ENCODE measurements around the gene SP1. TPM values are rescaled to one million over a fixed set of nuclear protein-coding genes. Genes with fewer than 3 reads are reported as not detected.

Gene SP1
- total and polyA plus RNA-seq, 9 of the 15 experiments (the other 6 are each of a cell fraction or from before 2014, with no cell fraction given) = 8.0 to 65.5 (median 41.6) TPM

DNA sequence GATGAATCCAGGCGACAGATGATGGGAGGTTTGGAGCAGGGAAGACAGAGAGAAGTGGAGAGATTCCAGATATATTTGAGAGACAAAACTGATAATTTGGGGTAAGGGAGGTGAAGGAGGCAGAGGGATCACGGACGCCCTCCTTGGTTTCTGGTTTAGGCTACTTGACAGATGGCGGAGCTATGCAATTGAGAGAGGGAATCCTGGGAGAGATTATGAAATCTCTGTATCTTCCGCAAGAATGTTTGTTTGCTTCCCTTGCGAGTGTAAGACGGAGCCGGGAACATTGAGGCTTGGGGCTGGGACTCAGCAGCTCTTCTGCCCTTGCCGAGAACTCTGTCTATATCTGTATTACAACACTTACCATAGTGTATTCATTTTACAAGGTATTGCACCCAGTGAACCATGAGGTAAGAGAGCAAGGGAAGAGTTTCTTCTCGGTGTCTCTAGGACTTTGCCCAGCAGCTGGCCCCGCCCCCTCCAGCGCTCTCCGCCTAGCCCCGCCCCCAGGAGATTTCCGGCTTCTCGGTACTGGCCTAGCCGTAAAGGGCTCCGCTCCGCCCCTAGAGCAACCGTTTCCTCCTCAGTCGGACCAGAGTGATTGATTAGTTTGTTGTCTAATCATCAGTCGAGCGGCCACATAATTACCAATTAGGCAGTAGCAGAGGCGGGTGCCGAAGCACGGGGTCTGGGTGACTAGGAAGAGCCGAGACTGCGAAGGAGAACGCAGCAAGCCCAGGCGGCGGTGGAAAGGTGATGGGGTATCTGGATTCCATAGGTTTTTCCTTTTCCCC, 61.3 kb downstream of the SP1 start, which contains the start of gene PRR13 (continued):
- TF ChIP-seq MEF2D (tag; conservative IDR thresholded peaks at IDR 0.05; ENCODE audit: low read depth) = 0 out of 2 replicates have a peak, but pooled peaks have one; percentile 34
- TF ChIP-seq HNRNPH1 (optimal IDR thresholded peaks at IDR 0.05; ENCODE audit: low read depth, low read length) = no peak
- TF ChIP-seq ZNF76 (CRISPR knock-in tag; IDR thresholded peaks at IDR 0.05; ENCODE audit: borderline replicate concordance) = no peak
- 0 out of 2 replicates have a peak, but pooled peaks have one; percentile 33 for TF ChIP-seq TARDBP (IDR thresholded peaks at IDR 0.05)
- no peak for TF ChIP-seq HDAC6 (IDR thresholded peaks at IDR 0.05; ENCODE audit: low read depth, low read length)
- 0 out of 2 replicates have a peak, but pooled peaks have one; percentile 44 for TF ChIP-seq OTX1 (CRISPR knock-in tag; IDR thresholded peaks at IDR 0.05)
- TF ChIP-seq, protein P1, sequence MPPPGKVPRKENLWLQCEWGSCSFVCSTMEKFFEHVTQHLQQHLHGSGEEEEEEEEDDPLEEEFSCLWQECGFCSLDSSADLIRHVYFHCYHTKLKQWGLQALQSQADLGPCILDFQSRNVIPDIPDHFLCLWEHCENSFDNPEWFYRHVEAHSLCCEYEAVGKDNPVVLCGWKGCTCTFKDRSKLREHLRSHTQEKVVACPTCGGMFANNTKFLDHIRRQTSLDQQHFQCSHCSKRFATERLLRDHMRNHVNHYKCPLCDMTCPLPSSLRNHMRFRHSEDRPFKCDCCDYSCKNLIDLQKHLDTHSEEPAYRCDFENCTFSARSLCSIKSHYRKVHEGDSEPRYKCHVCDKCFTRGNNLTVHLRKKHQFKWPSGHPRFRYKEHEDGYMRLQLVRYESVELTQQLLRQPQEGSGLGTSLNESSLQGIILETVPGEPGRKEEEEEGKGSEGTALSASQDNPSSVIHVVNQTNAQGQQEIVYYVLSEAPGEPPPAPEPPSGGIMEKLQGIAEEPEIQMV (tag; conservative IDR thresholded peaks at IDR 0.05; ENCODE audit: low read depth) = peak; percentile 93
- no peak; the same call in 1 of the 2 replicates for TF ChIP-seq GTF2F1 (IDR thresholded peaks at IDR 0.05; ENCODE audit: low read depth, low read length)
- TF ChIP-seq MIER1 (IDR thresholded peaks at IDR 0.05; ENCODE audit: low read depth) = peak; percentile 74; the same call in 1 of the 2 replicates
- TF ChIP-seq POLR2A (conservative IDR thresholded peaks at IDR 0.05) = peak; percentile 98
- no peak for TF ChIP-seq ZNF184 (CRISPR knock-in tag; IDR thresholded peaks at IDR 0.05)
- TF ChIP-seq FOSL1 (tag; conservative IDR thresholded peaks at IDR 0.05) = peak; percentile 60
- 0 out of 2 replicates have a peak, but pooled peaks have one; percentile 17 for TF ChIP-seq PHB2 (IDR thresholded peaks at IDR 0.05; ENCODE audit: low read depth)
- no peak for TF ChIP-seq ZNF282 (CRISPR knock-in tag; IDR thresholded peaks at IDR 0.05)
- no peak for TF ChIP-seq ZSCAN32 (CRISPR knock-in tag; IDR thresholded peaks at IDR 0.05)
- no peak for TF ChIP-seq SMC3 (conservative IDR thresholded peaks at IDR 0.05; ENCODE audit: insufficient read depth, low read depth, low read length)
- peak; percentile 49; the same call in 1 of the 2 replicates for TF ChIP-seq RFX1 (IDR thresholded peaks at IDR 0.05)
- TF ChIP-seq ZNF347 (CRISPR knock-in tag; IDR thresholded peaks at IDR 0.05; ENCODE audit: low read depth) = no peak
- TF ChIP-seq, protein P2, sequence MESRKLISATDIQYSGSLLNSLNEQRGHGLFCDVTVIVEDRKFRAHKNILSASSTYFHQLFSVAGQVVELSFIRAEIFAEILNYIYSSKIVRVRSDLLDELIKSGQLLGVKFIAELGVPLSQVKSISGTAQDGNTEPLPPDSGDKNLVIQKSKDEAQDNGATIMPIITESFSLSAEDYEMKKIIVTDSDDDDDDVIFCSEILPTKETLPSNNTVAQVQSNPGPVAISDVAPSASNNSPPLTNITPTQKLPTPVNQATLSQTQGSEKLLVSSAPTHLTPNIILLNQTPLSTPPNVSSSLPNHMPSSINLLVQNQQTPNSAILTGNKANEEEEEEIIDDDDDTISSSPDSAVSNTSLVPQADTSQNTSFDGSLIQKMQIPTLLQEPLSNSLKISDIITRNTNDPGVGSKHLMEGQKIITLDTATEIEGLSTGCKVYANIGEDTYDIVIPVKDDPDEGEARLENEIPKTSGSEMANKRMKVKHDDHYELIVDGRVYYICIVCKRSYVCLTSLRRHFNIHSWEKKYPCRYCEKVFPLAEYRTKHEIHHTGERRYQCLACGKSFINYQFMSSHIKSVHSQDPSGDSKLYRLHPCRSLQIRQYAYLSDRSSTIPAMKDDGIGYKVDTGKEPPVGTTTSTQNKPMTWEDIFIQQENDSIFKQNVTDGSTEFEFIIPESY (CRISPR knock-in tag; IDR thresholded peaks at IDR 0.05) = no peak
- TF ChIP-seq CEBPB (tag; IDR thresholded peaks at IDR 0.05) = peak; percentile 98
- TF ChIP-seq ETV6 (IDR thresholded peaks at IDR 0.05; ENCODE audit: borderline replicate concordance in 1 of 2, low read depth in 2 of 2, low read length in 1 of 2) = no peak
- no peak for TF ChIP-seq ETV6 (CRISPR knock-in tag; IDR thresholded peaks at IDR 0.05; ENCODE audit: borderline replicate concordance)
- no peak for TF ChIP-seq ZNF830 (CRISPR knock-in tag; IDR thresholded peaks at IDR 0.05)
- TF ChIP-seq, protein P3, sequence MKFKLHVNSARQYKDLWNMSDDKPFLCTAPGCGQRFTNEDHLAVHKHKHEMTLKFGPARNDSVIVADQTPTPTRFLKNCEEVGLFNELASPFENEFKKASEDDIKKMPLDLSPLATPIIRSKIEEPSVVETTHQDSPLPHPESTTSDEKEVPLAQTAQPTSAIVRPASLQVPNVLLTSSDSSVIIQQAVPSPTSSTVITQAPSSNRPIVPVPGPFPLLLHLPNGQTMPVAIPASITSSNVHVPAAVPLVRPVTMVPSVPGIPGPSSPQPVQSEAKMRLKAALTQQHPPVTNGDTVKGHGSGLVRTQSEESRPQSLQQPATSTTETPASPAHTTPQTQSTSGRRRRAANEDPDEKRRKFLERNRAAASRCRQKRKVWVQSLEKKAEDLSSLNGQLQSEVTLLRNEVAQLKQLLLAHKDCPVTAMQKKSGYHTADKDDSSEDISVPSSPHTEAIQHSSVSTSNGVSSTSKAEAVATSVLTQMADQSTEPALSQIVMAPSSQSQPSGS (CRISPR knock-in tag; IDR thresholded peaks at IDR 0.05) = no peak
